ENCODE results near the gene ZNF197. TPM values are rescaled to one million over a fixed set of nuclear protein-coding genes. Genes with fewer than 3 reads are reported as not detected.

The ZNF197 gene
- total RNA-seq, 1 donor from 2014 or later: 47.4 TPM

DNA sequence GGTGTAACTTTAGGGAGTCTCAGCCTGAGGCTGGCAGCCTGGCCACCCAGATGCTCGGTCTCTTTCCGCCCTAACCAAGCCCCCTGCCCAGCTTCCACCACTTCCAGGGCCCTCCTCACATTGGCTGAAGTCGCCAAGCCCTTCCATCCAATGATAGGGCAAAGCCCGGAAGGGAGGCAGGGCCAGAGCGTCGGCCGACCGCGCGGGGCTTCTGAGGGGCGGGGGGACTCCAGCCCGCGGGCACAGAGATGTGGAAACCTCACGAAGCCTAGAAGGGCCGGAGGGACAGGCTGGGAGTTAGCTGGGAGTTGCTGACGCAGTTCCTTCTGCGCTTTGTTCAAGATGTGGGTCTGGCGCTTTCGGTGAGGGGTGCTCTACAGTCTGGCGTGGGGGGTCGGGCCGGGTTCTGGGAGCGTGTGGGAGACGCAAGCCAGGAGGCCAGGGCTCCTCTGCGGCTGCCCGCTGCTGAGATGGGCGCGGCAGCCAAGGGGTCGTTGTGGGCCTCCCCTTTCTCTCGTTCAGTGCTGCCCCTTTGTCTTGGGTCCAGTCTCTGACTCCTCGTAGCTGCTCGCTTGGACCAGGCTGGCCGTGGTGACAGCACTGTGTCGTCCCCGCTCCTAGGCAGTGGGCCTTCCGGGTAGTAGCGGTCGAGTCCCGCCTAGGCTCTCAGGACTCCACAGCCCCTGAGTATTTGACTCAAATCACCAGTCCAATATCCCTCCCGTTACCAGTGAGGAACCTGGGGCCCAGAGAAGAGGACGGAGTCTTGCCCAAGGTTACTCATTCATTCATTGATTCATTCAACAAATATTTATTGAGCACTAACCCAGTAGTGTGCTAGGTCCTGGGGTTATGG is 40.0 kb upstream of the ZNF197 start, which contains the start of gene ZNF660:
Gene ZNF660 (plus strand): TSS at position 319 of the 856 bp plus-strand sequence. CDS start 9,230 bp downstream, outside the sequence.
- Mint-ChIP-seq H3K27me3 (ENCODE audit: low read depth) (no peaks in the 10 kb centered on the region), H3K4me1 (peaks cover 46% of the 10 kb centered on the region), H3K9me3 (peaks cover 22% of the 10 kb centered on the region), H3K4me3 (peak within 1 kb of the TSS; percentile 93), H3K36me3 (ENCODE audit: low read depth) (peaks cover 59% of the 10 kb centered on the region), H3K27ac (ENCODE audit: unreplicated experiment) (peak within 1 kb of the TSS; percentile 99)
- TF ChIP-seq CTCF (conservative IDR thresholded peaks at IDR 0.05): no peak
- peak; percentile 72 for DNase-seq (ENCODE audit: low read depth, low spot score)

GRCh38 chr3:44596621-44597020 is 28.2 kb upstream of the ZNF197 start:
- Mint-ChIP-seq H3K9me3 (peaks cover 52% of the 10 kb centered on the region), H3K27ac (ENCODE audit: unreplicated experiment) (no peak overlapping the region), H3K4me3 (no peak overlapping the region), H3K36me3 (ENCODE audit: low read depth) (peaks cover 93% of the 10 kb centered on the region), H3K27me3 (ENCODE audit: low read depth) (no peaks in the 10 kb centered on the region), H3K4me1 (no peaks in the 10 kb centered on the region)
- DNase-seq (ENCODE audit: low read depth, low spot score): no peak
- TF ChIP-seq CTCF (conservative IDR thresholded peaks at IDR 0.05): no peak

DNA sequence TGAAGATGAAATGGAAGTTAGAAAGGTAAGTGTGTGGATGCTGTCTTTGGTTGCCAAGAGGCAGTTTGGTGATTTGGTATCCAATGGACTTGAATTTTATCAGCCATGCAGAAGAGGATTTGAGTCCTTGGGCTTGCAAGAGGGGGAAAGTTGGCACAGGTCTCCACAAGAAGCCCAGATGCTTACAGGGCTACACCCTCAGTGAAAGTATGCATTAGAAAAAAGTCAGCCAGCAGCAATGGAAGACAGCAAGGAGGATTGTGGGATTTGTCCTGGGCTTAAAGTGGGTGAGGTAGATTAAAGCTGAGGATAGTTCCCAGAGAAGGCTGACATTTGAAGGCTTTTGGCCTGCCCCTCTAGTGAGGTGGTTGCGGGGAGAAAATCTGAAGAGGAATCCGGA is 23.1 kb upstream of the ZNF197 start:
- Mint-ChIP-seq H3K9me3 (peaks cover 47% of the 10 kb centered on the region), H3K27me3 (ENCODE audit: low read depth) (no peaks in the 10 kb centered on the region)

DNA sequence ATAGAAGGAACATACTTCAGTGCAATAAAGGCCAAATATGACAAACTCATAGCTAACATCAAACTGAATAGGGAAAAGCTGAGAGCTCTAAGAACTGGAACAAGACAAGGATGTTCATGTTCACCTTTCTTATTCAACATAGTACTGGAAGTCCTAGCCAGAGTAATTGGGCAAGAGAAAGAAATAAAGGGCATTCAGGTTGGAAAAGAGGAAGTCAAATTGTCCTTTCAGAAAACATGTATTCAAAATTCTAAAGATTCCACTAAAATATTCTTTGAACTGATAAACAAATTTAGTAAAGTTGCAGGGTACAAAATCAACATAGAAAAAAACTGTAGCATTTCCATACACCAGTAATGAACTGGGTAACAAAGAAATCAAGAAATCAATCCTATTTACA is 12.2 kb upstream of the ZNF197 start:
- TF ChIP-seq CTCF (conservative IDR thresholded peaks at IDR 0.05): no peak
- Mint-ChIP-seq H3K36me3 (ENCODE audit: low read depth) (peaks cover 55% of the 10 kb centered on the region), H3K27ac (ENCODE audit: unreplicated experiment) (no peak overlapping the region)

More for the DNA sequence above, 23.1 kb upstream of the ZNF197 start:
- H3K27ac Mint-ChIP-seq (ENCODE audit: unreplicated experiment): no peak overlapping the region
- H3K36me3 Mint-ChIP-seq (ENCODE audit: low read depth): peaks cover 87% of the 10 kb centered on the region
- TF ChIP-seq CTCF (conservative IDR thresholded peaks at IDR 0.05): no peak
- DNase-seq (ENCODE audit: low read depth, low spot score): no peak
- no peaks in the 10 kb centered on the region for H3K4me1 Mint-ChIP-seq
- H3K4me3 Mint-ChIP-seq: no peak overlapping the region

DNA sequence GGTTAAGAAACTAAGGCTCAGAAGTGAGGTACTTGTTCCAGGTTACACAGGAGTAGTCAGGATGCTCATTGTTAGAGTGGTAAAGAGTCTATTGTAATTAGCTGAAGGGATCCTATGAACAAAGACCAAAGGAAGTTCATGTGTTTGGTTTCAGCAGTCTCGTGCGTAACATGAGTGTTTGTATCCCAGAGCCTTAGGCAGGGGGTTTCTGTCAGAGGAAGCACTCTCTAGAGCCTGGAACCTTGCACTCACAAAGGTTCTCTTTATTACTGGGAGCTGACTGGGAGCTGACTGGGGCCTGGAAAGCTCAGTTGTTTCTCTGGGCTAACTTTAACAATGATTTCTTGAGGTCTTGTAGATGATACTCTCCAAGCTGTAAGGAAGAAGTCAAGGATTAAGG is 3.9 kb downstream of the ZNF197 start:
- DNase-seq (ENCODE audit: low read depth, low spot score): no peak
- TF ChIP-seq CTCF (conservative IDR thresholded peaks at IDR 0.05): no peak
- Mint-ChIP-seq H3K4me3 (peak overlapping the region; percentile 12), H3K27ac (ENCODE audit: unreplicated experiment) (no peak overlapping the region), H3K36me3 (ENCODE audit: low read depth) (peaks cover 18% of the 10 kb centered on the region), H3K4me1 (peaks cover 44% of the 10 kb centered on the region), H3K9me3 (no peaks in the 10 kb centered on the region), H3K27me3 (ENCODE audit: low read depth) (no peaks in the 10 kb centered on the region)

More for the DNA sequence above, 12.2 kb upstream of the ZNF197 start:
- Mint-ChIP-seq H3K9me3 (peaks cover 20% of the 10 kb centered on the region), H3K27me3 (ENCODE audit: low read depth) (no peaks in the 10 kb centered on the region), H3K4me3 (no peak overlapping the region), H3K4me1 (no peaks in the 10 kb centered on the region)
- DNase-seq (ENCODE audit: low read depth, low spot score): no peak
